NK-92 treated with Interleukin-12 subunit alpha and Interleukin-12 subunit beta, amount 100 ng/mL, for 24 hours (cell line): ENCODE data around the gene OR2K2.
"Not testable (repeated sequence)": the region's sequence is repeated elsewhere in the genome, so short reads cannot be mapped to it uniquely, and the experiment has no call there.

Experiments
- DNase-seq: peaks from one replicate; lab custom pipeline; 2025; lab: John Stamatoyannopoulos, UW

Gene OR2K2, protein sequence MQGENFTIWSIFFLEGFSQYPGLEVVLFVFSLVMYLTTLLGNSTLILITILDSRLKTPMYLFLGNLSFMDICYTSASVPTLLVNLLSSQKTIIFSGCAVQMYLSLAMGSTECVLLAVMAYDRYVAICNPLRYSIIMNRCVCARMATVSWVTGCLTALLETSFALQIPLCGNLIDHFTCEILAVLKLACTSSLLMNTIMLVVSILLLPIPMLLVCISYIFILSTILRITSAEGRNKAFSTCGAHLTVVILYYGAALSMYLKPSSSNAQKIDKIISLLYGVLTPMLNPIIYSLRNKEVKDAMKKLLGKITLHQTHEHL

DNA sequence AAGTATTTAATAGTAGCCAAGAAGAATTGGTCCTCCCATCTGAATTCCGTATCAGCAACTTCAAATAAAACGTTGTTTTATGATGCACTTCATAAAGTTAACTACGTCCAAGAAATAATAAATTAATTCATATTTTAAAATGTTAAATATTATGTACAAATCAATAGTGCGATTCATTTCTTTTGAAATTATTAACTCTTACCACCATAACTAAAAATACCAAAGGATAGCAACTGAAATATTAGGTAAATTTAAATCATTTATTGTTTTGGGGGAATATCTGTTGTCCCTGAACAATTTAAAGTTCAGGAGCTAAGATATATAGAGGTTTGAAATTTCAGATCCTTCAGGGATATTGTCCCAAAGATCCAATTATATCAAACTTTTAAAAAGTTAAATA, at the start of gene OR2K2:
TSS of gene OR2K2 (minus strand) at position 101 of the 400 bp plus-strand sequence. CDS start 1,791 bp downstream, outside the sequence.
- no peak for DNase-seq

DNA sequence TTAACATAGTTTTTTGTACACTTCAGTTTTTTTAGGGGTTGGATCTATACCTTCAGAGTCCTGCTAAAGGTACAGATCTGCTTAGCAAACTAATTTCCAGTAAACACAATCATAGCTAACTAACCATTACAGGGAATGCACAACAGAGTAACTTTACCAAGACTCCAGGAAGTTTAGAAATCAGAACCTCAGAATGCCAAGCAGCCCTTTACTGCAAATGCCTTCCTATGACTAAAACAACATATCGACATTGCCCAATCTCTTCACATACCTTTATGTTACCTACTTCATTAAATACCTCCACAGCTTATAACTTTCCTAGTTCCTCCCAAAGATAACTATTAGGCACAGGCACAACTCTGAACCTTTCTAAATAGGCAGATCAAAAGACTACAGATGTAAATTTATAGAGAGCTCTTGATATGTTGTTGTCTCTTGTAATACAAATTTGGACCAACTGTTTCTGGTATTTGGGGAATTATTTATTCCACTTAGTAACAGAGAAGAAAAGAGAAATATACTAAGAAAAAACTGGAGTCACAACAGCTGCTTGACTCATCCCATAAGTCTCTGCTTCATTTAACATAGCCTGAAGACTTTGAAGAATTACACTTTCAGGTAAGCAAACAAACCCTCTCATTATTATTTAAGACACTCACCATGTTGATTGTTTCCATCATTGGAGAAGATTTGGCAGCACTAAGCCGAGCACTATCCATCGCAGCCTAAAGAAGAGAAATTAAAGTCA, 46.0 kb upstream of the OR2K2 start:
- DNase-seq: no peak

DNA sequence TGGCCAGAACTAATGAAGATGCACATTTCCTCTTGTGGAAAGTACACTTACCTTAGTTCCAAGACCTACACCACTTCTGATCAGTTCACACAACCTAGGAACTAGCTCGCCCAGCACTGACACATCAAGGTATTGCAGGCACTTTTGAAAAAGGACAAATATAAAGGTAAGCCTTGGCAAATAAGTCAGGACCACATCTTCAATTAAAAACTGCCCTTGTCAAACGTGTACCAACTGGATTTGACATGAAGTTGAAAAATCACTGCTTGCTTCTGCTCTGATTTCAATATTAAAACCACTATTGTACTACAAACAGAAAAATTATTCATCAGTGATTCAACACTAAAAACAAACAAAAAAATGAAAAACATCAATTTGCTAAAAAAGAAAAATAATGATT, 45.0 kb upstream of the OR2K2 start:
- DNase-seq: no peak

DNA sequence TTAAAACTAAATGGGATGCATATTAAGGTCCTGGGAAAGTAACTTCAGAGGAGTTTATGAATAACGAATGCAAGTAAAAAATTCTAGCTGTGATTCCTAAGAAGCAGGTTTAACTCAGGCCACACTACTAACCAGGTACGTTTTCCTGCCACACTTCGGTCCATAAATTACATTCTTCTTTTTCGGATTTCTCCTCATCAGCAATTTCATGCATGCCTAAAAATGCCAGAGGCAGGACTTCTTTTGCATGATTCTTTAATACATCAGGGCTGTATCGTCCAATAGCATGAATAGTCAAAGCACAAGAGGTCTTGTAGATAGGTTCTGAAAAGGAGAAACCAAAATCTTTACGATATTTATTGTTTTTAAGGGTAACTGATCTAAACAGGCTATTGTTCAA, 42.3 kb upstream of the OR2K2 start:
- DNase-seq: no peak

DNA sequence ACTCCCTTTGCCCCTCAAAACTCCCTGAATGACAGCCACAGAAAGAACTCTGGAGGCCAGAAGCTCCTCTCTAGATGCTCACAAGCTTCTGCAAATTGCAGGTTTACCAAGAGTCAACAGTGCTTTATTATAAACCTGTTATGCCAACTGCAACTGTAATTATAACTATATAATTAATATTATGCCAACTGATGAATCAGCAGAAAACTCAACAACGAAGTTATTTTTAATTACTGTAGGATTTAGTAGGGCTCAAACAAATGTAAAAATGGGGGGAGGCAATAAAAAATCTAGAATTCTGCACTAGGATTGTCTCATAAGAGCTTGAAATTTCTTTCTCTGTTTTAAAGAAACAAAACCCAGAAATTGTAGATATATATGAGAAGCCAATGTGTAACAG, 37.0 kb upstream of the OR2K2 start:
- no peak for DNase-seq

DNA sequence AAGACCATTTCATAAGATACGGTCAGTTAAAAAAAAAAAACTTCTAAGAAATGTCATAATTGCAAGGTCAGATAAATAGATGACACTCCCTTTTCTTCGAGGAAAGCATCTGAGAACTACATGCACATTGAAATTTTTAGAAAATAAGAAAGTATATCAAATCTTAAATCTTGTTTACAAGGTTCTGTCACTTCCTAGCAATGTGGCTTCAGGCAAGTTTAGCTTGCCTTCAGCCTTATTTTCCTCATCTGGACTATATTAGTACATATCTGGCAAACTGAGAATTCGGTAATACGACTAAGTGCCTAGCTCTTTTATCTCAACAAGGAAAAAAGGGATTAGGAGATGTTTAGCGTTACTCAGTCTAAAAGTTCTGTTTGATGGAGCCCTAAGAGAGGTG, 32.5 kb upstream of the OR2K2 start:
- no peak for DNase-seq

DNA sequence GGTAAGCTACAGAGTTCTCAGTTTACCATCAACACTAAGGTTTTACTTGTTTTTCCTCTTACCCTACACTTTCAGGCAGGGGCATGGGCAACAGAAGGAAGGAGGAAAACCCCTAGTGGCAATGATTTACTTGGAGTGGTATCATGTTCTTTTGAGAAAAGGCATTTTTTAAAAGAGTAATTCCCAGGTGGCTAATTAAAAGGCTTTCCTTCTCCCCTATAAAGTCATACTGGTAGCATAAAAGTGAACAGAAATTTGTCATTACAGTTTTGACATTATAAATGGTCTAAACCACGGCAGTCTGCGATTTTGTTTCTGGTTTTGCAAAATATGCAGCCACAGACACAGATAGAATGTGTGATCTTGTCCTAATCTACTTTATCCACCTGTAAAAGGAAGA, 30.9 kb upstream of the OR2K2 start:
- DNase-seq: no peak

DNA sequence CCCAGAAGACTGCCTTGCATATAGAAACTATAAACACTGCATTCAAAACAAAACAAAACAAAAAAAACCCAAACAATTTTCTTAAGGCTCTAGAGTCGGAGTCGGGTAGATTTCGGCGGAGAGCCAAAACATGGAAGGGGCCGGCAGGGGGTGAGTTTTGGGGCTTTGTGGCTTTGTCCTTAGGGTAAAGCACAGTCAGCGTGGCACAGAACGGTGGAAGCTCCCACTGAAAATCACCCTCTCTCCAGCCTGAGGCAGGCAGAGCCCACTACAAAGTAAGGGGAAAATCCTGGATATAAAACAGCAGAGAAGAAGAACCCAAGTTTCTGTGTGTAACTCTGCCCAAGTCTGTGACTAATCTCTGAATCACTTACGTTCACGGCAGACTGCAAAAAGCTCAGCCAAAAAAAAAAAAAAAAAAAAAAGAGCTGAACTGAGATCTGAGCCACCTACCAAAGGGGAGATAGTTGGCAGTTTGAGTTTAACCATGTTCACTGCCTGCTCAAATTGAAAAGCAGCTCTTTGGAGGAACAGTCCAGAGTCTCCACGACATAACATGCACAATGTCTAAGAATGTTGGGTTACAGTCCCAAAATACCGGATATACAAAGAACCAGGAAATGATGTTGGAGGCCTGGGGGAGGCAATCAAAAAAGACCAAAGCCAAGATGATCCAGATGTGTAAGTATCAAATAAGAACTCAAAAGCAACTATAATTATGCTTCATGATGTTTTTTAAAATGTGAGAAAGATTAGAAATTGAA, 26.6 kb upstream of the OR2K2 start:
- DNase-seq: no peak

DNA sequence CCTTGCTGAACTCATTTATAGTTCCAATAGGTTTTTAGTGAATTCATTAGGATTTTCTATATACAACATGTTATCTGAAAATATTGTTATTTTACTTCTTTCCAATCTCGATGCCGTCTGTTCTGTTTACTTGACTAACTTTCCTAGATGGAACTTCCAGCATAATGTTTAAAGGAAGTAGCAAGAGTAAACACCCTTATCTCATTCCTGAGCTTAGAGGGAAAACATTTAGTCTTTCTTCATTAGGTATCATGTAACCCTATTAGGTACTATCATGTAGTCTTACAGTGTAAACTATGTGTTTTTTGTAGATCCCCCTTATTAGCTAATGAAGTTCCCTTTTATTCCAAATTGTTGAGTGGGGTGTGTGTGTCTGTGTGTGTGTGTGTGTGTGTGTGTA, 22.5 kb upstream of the OR2K2 start:
- no peak for DNase-seq

DNA sequence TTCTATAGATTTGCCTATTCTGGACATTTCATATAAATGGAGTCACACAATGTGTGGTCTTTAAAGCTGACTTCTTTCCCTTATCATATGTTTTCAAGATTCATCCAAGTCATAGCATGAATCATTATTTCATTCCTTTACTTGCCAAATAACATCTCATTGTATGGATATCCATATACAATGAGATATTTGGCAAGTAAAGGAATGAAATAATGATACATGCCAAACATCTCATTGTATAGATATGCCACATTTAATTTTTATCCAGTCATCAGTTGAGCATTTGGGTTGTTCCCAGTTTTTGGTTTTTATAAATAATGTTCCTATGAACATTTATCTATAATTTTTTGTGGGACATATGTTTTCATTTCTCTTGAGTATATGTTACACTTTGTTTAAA, 20.5 kb upstream of the OR2K2 start:
- no peak for DNase-seq

DNA sequence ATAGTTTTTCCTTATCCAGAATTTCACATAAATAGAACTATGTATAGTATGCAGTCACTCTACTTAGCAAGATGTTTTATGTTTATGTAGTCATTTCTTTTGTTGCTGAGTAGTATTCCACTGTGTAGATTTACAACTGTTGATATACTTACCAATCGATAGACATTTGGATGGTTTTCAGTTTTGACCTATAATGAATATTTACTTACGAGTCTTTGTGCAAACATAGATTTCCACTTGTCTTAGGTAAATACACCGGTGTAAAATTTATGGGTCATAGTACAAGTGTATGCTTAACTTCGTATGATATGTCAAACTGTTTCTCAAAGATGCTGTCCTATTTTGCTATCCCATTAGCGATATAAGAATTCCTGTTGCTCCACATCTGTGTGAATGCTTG, 19.7 kb upstream of the OR2K2 start:
- no peak for DNase-seq

DNA sequence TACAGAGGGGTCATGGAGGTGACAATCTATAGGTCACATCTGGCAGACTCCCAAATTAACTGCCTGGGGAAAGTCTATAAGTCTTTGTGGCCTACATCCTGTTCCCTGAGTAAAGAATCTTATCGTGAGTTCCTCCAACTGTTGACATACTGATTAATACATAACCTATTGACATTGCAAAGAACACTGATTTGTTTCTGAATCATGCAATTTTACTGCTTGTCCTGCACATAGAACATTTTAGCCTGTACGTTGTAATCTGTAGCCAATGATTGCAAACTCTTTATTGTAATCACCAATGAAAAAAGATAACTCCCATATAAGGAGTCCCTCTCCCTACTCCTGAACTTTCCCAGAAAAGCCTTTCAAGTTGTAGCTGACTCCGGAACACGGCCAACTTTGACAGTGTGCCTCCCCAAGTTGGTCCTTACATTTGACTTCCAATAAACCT, 18.8 kb upstream of the OR2K2 start:
- DNase-seq: no peak

DNA sequence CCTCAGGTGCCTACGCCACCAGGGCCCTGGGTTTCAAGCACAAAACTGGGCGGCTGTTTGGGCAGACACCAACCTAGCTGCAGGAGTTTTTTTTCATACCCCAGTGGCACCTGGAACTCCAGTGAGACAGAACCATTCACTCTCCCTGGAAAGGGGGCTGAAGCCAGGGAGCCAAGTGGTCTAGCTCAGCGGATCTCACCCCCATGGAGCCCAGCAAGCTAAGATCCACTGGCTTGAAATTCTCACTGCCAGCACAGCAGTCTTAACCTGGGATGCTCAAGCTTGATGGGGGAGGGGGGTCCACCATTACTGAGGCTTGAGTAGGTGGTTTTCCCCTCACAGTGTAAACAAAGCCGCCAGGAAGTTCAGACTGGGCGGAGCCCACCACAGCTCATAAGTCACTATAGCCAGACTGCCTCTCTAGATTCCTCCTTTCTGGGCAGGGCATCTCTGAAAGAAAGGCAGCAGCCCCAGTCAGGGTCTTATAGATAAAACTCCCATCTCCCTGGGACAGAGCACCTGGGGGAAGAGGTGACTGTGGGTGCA, 4.4 kb upstream of the OR2K2 start:
- not testable (repeated sequence) for DNase-seq

DNA sequence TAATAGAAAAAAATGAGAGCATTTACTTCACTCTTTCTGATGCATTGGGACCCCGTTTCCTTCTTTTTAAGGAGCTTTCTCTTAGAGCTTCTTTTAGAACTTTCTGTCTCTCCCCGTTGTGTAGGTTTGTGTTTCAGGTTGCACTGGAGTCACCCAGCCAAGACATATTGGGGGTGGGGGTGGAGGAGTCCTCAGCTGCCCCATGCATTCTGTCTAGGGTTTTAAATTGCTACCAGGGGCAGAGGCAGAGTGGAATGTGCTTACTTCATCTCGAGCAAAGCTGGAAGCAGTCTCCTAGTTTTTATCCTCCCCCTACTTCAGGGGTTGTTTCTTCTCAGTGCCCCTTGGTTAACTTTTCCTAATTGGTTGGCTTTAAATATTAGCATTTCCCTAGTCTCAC, 9.4 kb downstream of the OR2K2 start:
- DNase-seq: no peak

DNA sequence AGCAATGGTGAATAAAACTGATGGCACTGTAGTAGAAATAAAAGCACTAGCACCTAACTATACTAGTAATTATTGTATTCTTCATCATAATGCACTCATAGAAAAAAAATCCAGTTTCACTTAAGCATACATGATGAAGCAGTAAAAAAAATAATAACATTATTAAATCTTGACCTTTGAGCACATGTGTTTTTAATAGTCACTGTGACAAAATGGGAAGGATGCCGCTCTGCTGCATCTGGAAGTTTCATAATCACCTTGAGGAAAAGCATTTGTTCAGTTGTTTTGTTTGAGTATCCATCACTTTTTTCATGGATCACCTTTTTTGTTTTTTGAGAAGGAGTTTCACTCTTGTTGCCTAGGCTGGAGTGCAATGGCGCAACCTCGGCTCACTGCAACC, 13.2 kb downstream of the OR2K2 start:
- no peak for DNase-seq

DNA sequence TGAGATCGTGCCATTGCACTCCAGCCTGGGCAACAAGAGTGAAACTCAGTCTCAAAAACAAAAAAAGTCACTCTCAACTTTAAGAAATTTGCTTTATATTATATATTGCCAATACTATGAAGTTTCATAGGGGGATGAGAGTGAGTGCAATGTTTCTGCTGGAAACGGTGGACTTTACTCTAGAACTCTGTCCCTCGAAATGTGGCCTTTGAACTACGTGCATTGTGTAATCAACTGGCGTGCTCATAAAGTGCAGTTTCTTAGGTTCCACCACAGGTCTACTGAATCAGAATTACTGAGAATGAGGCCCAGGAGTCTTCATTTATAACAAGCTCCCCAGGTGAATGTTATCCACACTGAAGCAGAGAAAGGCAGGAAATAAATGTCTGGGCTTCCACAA, 24.1 kb downstream of the OR2K2 start:
- no peak for DNase-seq

DNA sequence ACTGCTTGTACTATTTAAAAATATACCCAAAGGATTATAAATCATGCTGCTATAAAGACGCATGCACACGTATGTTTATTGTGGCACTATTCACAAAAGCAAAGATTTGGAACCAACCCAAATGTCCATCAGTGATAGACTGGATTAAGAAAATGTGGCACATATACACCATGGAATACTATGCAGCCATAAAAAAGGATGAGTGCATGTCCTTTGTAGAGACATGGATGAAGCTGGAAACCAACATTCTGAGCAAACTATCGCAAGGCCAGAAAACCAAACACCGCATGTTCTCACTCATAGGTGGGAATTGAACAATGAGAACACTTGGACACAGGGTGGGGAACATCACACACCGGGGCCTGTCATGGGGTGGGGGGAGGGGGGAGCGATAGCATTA, 26.0 kb downstream of the OR2K2 start:
- DNase-seq: not testable (repeated sequence)

DNA sequence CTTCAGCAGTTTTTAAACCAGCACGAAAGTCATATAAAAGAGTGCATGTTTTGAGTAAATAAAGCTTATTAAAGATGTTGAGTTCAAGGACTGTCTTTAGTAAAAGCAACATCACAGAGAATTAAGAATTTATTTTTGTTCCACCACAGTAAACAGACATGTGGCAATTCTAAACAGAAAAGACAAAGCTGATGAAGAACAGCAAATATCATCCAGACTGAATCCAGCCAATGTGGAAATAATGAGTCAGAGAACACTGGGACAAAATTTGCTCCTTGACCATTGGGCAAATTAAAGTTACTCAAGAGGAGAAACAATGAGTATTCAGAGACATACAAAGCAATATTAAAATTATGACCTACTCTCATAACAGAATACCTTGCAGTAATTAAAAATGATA, 28.8 kb downstream of the OR2K2 start:
- no peak for DNase-seq

DNA sequence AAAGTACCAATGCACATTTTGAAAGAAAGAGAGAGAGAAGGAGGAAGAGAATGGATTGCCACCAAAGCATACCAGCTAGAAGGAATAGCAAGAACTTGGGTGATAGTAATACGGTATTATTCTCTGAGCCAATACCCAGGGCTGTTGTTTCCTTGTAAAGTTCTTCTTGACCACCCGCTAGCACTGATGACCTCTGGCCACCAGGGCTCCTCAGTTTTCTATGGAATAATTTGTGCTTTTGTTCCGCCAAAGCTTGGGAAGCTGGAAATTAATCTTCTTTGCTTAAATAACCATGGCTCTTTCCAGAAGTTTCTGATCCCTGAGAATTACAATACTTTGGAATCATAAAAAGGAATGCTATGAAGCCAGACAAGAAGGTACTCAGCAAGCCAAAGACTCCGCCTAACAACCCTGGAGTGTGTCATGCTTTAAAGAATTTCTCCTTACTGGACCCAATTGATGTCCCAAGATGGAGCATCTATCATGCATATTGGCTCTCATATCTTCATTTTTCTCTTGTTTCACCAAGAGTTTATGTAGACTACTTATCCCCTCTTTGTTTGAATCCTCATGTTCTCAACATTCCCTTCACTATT, 29.8 kb downstream of the OR2K2 start:
- DNase-seq: no peak

DNA sequence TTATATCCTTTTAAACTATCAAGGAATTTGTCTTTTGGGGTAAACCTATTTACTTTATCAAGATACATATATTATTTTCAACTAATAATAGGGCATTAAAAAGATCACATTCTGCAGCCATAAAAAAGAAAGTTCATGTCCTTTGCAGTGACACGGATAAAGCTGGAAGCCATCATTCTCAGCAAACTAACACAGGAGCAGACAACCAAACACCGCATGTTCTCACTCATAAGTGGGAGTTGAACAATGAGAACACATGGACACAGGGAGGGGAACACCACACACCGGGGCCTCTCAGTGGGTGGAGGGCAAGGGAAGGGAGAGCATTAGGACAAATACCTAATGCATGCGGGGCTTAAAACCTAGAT, 30.4 kb downstream of the OR2K2 start:
- DNase-seq: not testable (repeated sequence)

DNA sequence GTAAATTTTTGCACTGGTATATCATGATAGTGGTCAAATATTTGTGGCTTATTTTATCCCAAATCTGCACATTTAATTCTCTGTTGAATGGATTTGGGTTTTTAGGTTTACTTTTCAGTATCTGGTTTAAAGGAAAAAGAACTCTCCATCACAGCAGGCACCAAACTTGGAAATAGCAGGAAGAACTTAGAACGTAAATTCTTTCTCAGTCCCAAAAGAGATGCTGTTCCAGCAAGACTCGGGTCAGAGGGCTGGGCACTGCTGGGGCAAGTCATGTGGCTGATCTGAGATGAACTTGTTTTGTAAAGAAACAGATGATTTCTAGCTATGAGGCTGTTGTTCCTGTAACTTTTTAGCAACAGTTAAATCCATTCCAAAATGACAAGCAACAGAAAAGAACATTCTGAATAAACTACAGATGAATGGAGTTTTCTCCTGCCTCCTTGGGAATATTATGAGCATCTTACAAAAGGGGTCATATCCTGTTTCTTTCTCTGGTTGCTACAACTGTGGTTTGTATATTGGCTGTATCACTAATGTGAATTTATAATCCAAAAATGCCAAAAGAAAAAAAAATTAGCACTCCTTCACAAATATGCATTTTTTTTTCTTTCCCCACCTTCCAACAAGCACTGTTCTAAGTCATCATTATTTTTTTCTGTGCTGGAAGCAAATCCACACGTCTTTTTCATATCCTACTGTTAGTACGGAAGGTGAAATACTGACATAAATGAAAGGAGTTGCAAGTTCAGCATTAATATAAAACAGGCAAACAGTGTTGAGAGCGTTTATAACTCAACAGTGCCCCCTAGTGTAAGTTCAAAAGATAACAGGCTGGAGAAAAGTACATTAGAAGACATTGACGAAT, 31.1 kb downstream of the OR2K2 start:
- no peak for DNase-seq
